DND-41 (cell line): ENCODE results near the gene ZNF32.

Source experiments
- EZH2 ChIP-seq: IDR thresholded peaks from 3 replicates; pipeline ENCODE4 v1.6.1; 2012; ENCODE audit warnings: borderline replicate concordance, low read depth, mild to moderate bottlenecking, moderate library complexity, low read length, inconsistent platforms; ENCODE audit not compliant: severe bottlenecking
- TF ChIP-seq, protein P1 (sequence below): IDR thresholded peaks from 2 replicates; pipeline ENCODE4 v1.5.1; 2012; ENCODE audit warnings: borderline replicate concordance, low read length, moderate library complexity, mild to moderate bottlenecking; ENCODE audit not compliant: poor library complexity, severe bottlenecking; ENCODE audit errors: extremely low read depth

DNA sequence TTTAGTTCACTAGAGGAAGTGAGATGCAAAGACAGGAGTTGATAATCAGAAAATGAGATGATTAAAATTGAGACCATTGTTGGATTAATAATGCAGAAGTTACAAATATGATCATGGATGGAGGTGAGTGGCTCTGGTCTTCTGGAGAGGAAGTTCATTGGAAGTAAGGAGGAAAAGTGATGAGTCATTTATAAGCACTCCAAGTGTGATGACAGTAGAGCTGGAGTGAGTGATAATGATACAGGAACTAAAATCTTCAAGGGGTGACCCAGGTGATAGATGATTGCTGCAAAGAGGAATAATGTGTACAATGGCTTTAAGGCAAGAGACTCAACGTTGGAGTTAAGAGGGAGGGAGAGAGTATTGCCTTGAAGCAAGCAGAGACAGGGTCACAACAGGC is 20.7 kb downstream of the ZNF32 start:
- TF ChIP-seq, protein P1, sequence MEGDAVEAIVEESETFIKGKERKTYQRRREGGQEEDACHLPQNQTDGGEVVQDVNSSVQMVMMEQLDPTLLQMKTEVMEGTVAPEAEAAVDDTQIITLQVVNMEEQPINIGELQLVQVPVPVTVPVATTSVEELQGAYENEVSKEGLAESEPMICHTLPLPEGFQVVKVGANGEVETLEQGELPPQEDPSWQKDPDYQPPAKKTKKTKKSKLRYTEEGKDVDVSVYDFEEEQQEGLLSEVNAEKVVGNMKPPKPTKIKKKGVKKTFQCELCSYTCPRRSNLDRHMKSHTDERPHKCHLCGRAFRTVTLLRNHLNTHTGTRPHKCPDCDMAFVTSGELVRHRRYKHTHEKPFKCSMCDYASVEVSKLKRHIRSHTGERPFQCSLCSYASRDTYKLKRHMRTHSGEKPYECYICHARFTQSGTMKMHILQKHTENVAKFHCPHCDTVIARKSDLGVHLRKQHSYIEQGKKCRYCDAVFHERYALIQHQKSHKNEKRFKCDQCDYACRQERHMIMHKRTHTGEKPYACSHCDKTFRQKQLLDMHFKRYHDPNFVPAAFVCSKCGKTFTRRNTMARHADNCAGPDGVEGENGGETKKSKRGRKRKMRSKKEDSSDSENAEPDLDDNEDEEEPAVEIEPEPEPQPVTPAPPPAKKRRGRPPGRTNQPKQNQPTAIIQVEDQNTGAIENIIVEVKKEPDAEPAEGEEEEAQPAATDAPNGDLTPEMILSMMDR, result no peak
- no peak for TF ChIP-seq EZH2
